Stimulated activated CD4-positive, alpha-beta T cell treated with anti-CD3 and anti-CD28 coated beads, Interleukin-1b, Interleukin-23, amount 100 ng/mL, for 24 hours (primary cell): ENCODE data around the gene PRSS53.
"Not testable (repeated sequence)": the region's sequence is repeated elsewhere in the genome, so short reads cannot be mapped to it uniquely, and the experiment has no call there.

ENCODE experiments used
- DNase-seq, 4 experiments: peaks; one replicate each; pipeline ENCODE4 v3.0.0-alpha.2; 2020; ENCODE audit warnings: low read depth in 4 of 4, low spot score in 1 of 4

PRSS53 gene

GRCh38 chr16:31088459-31089183 is at the start of gene PRSS53:
Gene PRSS53 (minus strand): TSS chr16:31088943. CDS start chr16:31088809, 134 bp downstream.
- DNase-seq = no peak

GRCh38 chr16:31136822-31137499 is 48.2 kb upstream of the PRSS53 start:
- DNase-seq = not testable (repeated sequence)

- no peak for DNase-seq
These were observed 47.5 kb upstream of the PRSS53 start for GRCh38 chr16:31136287-31136662.

GRCh38 chr16:31135535-31136286 is 47.0 kb upstream of the PRSS53 start, which contains the start of gene PRSS8:
Gene PRSS8 (minus strand): TSS chr16:31135727. CDS start chr16:31135498, 229 bp downstream.
- DNase-seq = no peak

- DNase-seq = no peak
These were observed 46.1 kb upstream of the PRSS53 start for GRCh38 chr16:31134625-31135534.

GRCh38 chr16:31134091-31134571 is 45.4 kb upstream of the PRSS53 start:
- no peak for DNase-seq

GRCh38 chr16:31133046-31133501 is 44.3 kb upstream of the PRSS53 start:
- DNase-seq = no peak

GRCh38 chr16:31132303-31132979 is 43.7 kb upstream of the PRSS53 start:
- DNase-seq = no peak

GRCh38 chr16:31131841-31132271 is 43.1 kb upstream of the PRSS53 start:
- DNase-seq = no peak

GRCh38 chr16:31131416-31131815 is 42.7 kb upstream of the PRSS53 start:
- no peak for DNase-seq

GRCh38 chr16:31130899-31131298 is 42.2 kb upstream of the PRSS53 start:
- no peak for DNase-seq

- DNase-seq = no peak
These were observed 41.7 kb upstream of the PRSS53 start for GRCh38 chr16:31130336-31130891.

GRCh38 chr16:31129568-31130335 is 41.0 kb upstream of the PRSS53 start:
- DNase-seq = no peak

GRCh38 chr16:31128711-31129567 is 40.2 kb upstream of the PRSS53 start:
- no peak for DNase-seq

- no peak for DNase-seq
These were observed 38.4 kb upstream of the PRSS53 start for GRCh38 chr16:31127182-31127581.

- no peak for DNase-seq
These were observed 37.1 kb upstream of the PRSS53 start for GRCh38 chr16:31125844-31126243.

- no peak for DNase-seq
These were observed 31.4 kb upstream of the PRSS53 start for GRCh38 chr16:31120129-31120528.
